ENCODE results near the gene HOXA6.

The HOXA6 gene

DNA sequence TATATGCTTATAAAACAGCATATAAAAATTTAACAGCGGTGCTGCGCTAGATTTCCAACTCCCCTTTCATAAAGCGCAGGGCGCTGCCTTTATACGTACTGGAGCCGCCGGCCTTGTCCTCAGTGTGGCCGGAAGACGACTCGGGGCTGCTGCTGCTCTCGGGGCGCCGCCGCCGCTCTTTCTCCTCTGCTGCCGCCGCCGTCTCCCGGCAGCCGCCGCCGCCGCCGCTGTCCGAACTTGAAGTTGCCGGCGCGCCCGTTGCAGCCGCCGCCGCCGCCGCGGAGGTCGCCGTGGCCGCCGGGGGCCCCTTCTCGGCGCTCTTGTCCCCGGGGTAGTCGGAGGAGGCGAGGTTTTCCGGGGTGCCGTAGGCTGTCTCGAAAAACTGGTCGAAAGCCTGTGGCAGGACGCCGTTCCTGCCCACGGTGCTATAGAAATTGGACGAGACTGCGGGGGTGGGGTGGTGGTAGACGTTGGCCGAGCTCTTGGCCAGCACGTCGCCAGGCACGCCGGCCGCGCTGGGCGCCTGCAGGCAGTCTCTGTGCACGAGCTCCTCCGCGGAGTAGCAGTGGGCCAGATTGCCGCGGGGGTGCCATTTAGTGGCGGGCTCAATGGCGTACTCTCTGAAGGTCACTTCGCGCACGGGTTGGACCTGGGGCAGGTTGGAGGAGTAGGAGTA, 36.9 kb upstream of the HOXA6 start:
- Histone ChIP-seq H4K20me1 (ENCODE audit: insufficient read depth, low read length) (no peaks in the 10 kb centered on the region), H3K4me2 (ENCODE audit: insufficient read depth, low read length) (no peak overlapping the region), H3K79me2 (ENCODE audit: insufficient read depth, low read length) (no peaks in the 10 kb centered on the region), H2AFZ (ENCODE audit: low read depth, low read length) (no peak overlapping the region), H3K4me3 (ENCODE audit: low read depth in 1 of 2, low read length in 2 of 2) (no peak overlapping the region), H3K36me3 (ENCODE audit: insufficient read depth, low read length) (no peaks in the 10 kb centered on the region), H3K27me3 (ENCODE audit: insufficient read depth, low read length, poor library complexity) (peaks cover 14% of the 10 kb centered on the region), H3K9me3 (ENCODE audit: insufficient read depth, low read length, severe bottlenecking) (no peaks in the 10 kb centered on the region), H3K9ac (ENCODE audit: low read depth, low read length) (no peak overlapping the region), H3K4me1 (ENCODE audit: insufficient read depth, low read length) (peaks cover 18% of the 10 kb centered on the region), H3K27ac (ENCODE audit: low read length) (no peak overlapping the region)
- no peak for ATAC-seq (ENCODE audit: insufficient read depth, low read depth)
- no peak for DNase-seq
- TF ChIP-seq EZH2 (IDR thresholded peaks at IDR 0.05; ENCODE audit: borderline replicate concordance, low read depth, low read length, severe bottlenecking): no peak
- TF ChIP-seq, protein P1, sequence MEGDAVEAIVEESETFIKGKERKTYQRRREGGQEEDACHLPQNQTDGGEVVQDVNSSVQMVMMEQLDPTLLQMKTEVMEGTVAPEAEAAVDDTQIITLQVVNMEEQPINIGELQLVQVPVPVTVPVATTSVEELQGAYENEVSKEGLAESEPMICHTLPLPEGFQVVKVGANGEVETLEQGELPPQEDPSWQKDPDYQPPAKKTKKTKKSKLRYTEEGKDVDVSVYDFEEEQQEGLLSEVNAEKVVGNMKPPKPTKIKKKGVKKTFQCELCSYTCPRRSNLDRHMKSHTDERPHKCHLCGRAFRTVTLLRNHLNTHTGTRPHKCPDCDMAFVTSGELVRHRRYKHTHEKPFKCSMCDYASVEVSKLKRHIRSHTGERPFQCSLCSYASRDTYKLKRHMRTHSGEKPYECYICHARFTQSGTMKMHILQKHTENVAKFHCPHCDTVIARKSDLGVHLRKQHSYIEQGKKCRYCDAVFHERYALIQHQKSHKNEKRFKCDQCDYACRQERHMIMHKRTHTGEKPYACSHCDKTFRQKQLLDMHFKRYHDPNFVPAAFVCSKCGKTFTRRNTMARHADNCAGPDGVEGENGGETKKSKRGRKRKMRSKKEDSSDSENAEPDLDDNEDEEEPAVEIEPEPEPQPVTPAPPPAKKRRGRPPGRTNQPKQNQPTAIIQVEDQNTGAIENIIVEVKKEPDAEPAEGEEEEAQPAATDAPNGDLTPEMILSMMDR (IDR thresholded peaks at IDR 0.05; ENCODE audit: borderline replicate concordance, extremely low read depth, low read length, poor library complexity, severe bottlenecking): no peak

DNA sequence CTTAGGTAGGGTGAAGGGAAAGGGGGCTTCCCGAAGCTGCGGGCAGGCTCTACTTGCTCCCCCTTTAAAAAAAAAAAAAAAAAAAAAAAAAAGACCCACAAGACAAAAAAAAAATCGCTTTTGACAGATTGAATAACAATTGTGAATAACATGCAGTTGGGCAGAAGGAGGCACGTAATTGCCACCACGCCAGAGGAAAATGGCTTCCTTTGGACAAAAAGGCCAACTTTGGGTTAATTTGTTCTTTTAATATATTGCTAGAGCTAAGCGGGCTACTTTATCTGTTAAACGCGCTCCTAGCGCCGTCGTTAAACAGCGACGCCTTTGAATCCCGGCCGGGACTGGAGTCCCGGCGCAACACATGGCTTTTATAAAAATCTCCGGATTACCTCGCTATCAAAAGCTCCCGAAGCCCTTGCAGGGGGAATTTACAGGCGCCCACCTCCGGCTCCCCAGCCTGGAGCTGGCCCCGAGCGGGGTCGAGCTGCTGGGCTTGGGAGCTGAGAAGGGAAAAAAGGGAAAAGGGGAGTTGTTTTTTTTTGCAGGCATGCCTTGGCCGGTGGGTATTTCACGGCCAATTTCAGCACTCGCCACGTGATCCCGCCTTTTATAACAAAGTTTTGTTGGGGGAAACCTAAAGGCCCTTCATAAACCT, 36.2 kb upstream of the HOXA6 start:
- H3K4me2 ChIP-seq (ENCODE audit: insufficient read depth, low read length): no peak overlapping the region
- no peaks in the 10 kb centered on the region for H3K9me3 ChIP-seq (ENCODE audit: insufficient read depth, low read length, severe bottlenecking)
- ATAC-seq (ENCODE audit: insufficient read depth, low read depth) (no peak), DNase-seq (no peak)
- H3K27me3 ChIP-seq (ENCODE audit: insufficient read depth, low read length, poor library complexity): peaks cover 14% of the 10 kb centered on the region
- no peak overlapping the region for H3K27ac ChIP-seq (ENCODE audit: low read length)
- TF ChIP-seq EZH2 (IDR thresholded peaks at IDR 0.05; ENCODE audit: borderline replicate concordance, low read depth, low read length, severe bottlenecking): no peak
- TF ChIP-seq, protein P1 (IDR thresholded peaks at IDR 0.05; ENCODE audit: borderline replicate concordance, extremely low read depth, low read length, poor library complexity, severe bottlenecking): no peak
- peaks cover 15% of the 10 kb centered on the region for H3K4me1 ChIP-seq (ENCODE audit: insufficient read depth, low read length)
- H4K20me1 ChIP-seq (ENCODE audit: insufficient read depth, low read length): no peaks in the 10 kb centered on the region
- H3K36me3 ChIP-seq (ENCODE audit: insufficient read depth, low read length): no peaks in the 10 kb centered on the region
- no peaks in the 10 kb centered on the region for H3K79me2 ChIP-seq (ENCODE audit: insufficient read depth, low read length)
- H3K4me3 ChIP-seq (ENCODE audit: low read depth in 1 of 2, low read length in 2 of 2): no peak overlapping the region
- H2AFZ ChIP-seq (ENCODE audit: low read depth, low read length): no peak overlapping the region
- no peak overlapping the region for H3K9ac ChIP-seq (ENCODE audit: low read depth, low read length)

DNA sequence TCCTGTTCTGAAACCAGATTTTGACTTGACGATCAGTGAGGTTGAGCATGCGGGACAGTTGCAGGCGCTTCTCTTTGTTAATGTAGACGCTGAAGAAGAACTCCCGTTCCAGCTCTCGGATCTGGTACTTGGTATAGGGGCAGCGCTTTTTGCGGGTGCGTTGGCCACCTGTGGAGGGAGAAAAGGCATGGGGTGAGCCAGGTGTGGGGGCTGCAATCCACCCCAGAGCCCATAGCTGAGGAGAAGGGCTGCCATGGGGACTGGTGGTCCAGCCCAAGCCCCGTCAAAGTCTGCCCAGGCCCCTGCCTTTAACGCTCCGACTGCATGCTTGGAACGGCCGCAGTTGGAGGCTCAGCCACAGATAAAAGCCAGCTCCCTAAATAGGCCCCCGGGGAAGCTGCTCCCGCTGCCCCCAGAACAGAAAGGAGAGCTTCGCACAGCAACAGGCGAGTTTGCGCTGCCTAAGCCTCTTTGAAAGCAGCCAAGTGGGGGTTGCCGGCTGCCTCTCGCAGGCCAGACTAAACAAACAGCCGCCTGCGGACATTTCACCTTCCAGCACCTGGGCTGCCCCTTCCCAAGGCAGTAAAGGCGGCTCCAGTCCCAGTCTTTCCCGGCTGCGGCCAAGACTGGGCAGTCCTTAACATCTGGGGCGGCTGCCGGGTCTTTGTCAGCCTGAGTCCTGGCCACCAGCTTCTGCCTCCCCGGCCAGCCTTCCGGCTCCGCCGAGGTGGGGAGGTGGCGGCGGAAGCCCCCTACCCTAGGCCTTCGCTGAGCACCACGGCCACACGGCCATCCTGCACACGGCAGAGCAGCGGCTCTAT, 35.5 kb upstream of the HOXA6 start:
- Histone ChIP-seq H3K79me2 (ENCODE audit: insufficient read depth, low read length) (no peaks in the 10 kb centered on the region), H3K9me3 (ENCODE audit: insufficient read depth, low read length, severe bottlenecking) (no peaks in the 10 kb centered on the region), H3K36me3 (ENCODE audit: insufficient read depth, low read length) (no peaks in the 10 kb centered on the region), H3K27me3 (ENCODE audit: insufficient read depth, low read length, poor library complexity) (peaks cover 10% of the 10 kb centered on the region), H4K20me1 (ENCODE audit: insufficient read depth, low read length) (no peaks in the 10 kb centered on the region), H3K4me2 (ENCODE audit: insufficient read depth, low read length) (no peak overlapping the region), H2AFZ (ENCODE audit: low read depth, low read length) (no peak overlapping the region), H3K27ac (ENCODE audit: low read length) (no peak overlapping the region), H3K4me3 (ENCODE audit: low read depth in 1 of 2, low read length in 2 of 2) (no peak overlapping the region), H3K9ac (ENCODE audit: low read depth, low read length) (no peak overlapping the region), H3K4me1 (ENCODE audit: insufficient read depth, low read length) (peaks cover 8% of the 10 kb centered on the region)
- TF ChIP-seq, protein P1 (IDR thresholded peaks at IDR 0.05; ENCODE audit: borderline replicate concordance, extremely low read depth, low read length, poor library complexity, severe bottlenecking): no peak
- no peak for TF ChIP-seq EZH2 (IDR thresholded peaks at IDR 0.05; ENCODE audit: borderline replicate concordance, low read depth, low read length, severe bottlenecking)
- ATAC-seq (ENCODE audit: insufficient read depth, low read depth) (no peak), DNase-seq (no peak)

Data from DND-41 (cell line).